Colonic mucosa (tissue), 4 donors: Measurements from ENCODE around the gene CDC42EP2. TPM values are rescaled to one million over a fixed set of nuclear protein-coding genes. Genes with fewer than 3 reads are reported as not detected.

ENCODE experiments used
- DNase-seq: peaks from one replicate; pipeline ENCODE4 v3.0.0-alpha.2; 2020
- H3K27ac ChIP-seq: fragments of 200-600 bp; one replicate; pipeline ENCODE4 v1.8.0; 2021
- H3K27me3 ChIP-seq: fragments of 200-600 bp; one replicate; pipeline ENCODE4 v1.8.0; 2021
- H3K36me3 ChIP-seq: fragments of 200-600 bp; one replicate; pipeline ENCODE4 v1.8.0; 2021
- H3K4me1 ChIP-seq: fragments of 200-600 bp; one replicate; pipeline ENCODE4 v1.8.0; 2021; ENCODE audit warnings: mild to moderate bottlenecking
- H3K4me3 ChIP-seq: fragments of 200-600 bp; one replicate; pipeline ENCODE4 v1.8.0; 2021
- H3K9ac ChIP-seq, 2 donors: one replicate each; pipeline ENCODE4 v1.7.0; 2013; ENCODE audit warnings: control low read depth in 2 of 2, low read depth in 2 of 2, low read length in 2 of 2
- H3K9me3 ChIP-seq: fragments of 200-600 bp; one replicate; pipeline ENCODE4 v1.8.0; 2021
- CTCF ChIP-seq: fragments of 200-600 bp; IDR thresholded peaks from one replicate; pipeline ENCODE4 v1.8.0; 2022; ENCODE audit warnings: antibody characterized with exemption, mild to moderate bottlenecking
- intact Hi-C: fragments of 100-400 bp; cut with DNase I; formaldehyde crosslinking; loops from one replicate; pipeline ENCODE4 v1.14.1; 2022
- total RNA-seq, 2 donors: library from RNA; stranded (reverse); fragmentation: NEBNext Ultra II Directional in 1 of 2; extraction: Animal tissue kit (Norgen Biotek cat#: 25700) in 1 of 2; gene quantifications; one replicate each; pipeline ENCODE4 v1.2.1, GENCODE V29; 2021
- donor health status: healthy.
- donor health status: DM: no; HTN: no; CAD: no.
- donor health status: DM: no; HTN: no; CAD: no.

CDC42EP2 gene
- total RNA-seq, 2 donors from 2014 or later: 7.8 to 28.3 TPM

- no peak for TF ChIP-seq CTCF
- peak overlapping the region; percentile 7 to 32 for H3K9ac ChIP-seq
- no peaks in the 10 kb centered on the region for H3K9me3 ChIP-seq
- peaks cover 21% of the 10 kb centered on the region for H3K4me1 ChIP-seq
- intact Hi-C loops: no loop called here
- no peak for DNase-seq
- no peaks in the 10 kb centered on the region for H3K27me3 ChIP-seq
- H3K4me3 ChIP-seq: no peak overlapping the region
- peak overlapping the region; percentile 57 for H3K27ac ChIP-seq
- no peaks in the 10 kb centered on the region for H3K36me3 ChIP-seq
Measured at GRCh38 chr11:65309006-65309405, 5.7 kb upstream of the CDC42EP2 start.

DNA sequence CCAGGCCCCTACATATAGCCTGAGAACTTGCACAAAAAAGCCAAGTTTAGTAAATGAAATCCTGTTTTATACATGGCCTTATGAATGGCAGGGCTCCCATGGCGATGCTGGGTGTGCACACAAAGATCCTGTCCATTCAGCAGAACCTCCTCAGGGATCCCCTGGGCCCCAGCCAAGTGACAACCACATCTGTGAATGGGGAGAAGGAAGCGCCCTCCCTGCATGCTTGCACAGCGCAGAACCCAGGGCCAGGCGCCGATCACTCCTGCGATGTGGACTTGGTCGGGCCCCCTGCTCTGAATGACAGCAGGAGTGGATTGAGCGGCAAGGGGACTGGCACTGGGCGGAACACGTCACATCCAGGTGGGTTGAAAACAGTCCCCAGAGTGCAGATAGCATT, 4.5 kb upstream of the CDC42EP2 start:
- H3K9ac ChIP-seq: no peak overlapping the region
- peak overlapping the region; percentile 12 for H3K27ac ChIP-seq
- H3K4me1 ChIP-seq: peaks cover 21% of the 10 kb centered on the region
- no peaks in the 10 kb centered on the region for H3K9me3 ChIP-seq
- peak; percentile 52 for DNase-seq
- no peaks in the 10 kb centered on the region for H3K36me3 ChIP-seq
- H3K4me3 ChIP-seq: no peak overlapping the region
- intact Hi-C loops: no loop called here
- no peak for TF ChIP-seq CTCF
- H3K27me3 ChIP-seq: no peaks in the 10 kb centered on the region

DNA sequence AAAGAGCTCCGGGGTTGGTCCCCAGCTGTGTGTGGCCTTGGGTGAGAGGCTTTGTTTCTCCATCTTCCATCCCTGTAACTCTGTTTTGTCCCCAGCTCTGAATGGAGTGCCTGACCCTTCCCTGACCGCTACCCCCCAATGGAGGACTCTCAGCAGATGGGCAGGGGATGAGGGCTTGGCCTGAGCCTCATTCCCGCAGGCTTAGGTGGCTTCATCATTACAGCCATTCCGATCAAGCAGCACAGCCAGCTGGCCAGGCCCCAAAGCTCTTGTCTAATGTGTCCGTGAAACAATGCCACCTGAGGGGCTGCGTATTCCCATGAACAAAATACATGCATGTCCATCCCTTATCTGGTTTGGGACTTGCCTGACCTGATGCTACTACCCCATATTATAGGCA, 3.9 kb upstream of the CDC42EP2 start:
- no peak for DNase-seq
- H3K27ac ChIP-seq: peak overlapping the region; percentile 12
- intact Hi-C loops: no loop called here

DNA sequence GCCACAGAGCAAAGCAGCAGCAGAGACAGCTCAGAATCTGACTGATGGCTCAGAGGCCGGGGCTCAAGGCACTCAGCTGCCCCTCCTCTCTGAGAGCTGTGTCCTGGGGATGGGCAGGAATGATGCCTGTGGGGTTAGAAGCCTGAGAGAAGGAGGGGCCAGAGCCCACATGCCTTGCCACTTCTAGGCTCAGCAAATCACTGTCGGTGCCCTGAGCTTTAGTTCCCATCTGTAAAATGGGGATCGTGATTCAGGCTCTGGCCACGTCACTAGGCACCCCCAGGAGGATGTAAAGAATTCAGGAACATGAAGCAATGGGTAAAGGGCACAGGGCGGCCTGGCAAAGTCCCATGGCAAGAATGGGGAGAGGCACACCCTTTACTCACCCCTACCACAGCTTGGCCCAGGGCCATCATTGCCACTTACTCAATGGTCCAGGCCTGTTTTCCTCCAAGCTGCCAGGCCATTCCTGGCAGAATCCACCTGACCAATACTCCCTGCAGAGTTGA, 3.4 kb upstream of the CDC42EP2 start:
- no peak for TF ChIP-seq CTCF
- intact Hi-C loops: no loop called here
- Histone ChIP-seq H3K27me3 (no peaks in the 10 kb centered on the region), H3K4me3 (no peak overlapping the region), H3K36me3 (no peaks in the 10 kb centered on the region), H3K9me3 (no peaks in the 10 kb centered on the region), H3K4me1 (peaks cover 18% of the 10 kb centered on the region), H3K27ac (peak overlapping the region; percentile 12), H3K9ac (peak overlapping the region in 1 of 2 donors; percentile 21)
- no peak for DNase-seq

More for the DNA sequence above, 3.9 kb upstream of the CDC42EP2 start:
- TF ChIP-seq CTCF: no peak
- Histone ChIP-seq H3K27me3 (no peaks in the 10 kb centered on the region), H3K36me3 (no peaks in the 10 kb centered on the region), H3K4me1 (peaks cover 21% of the 10 kb centered on the region), H3K9me3 (no peaks in the 10 kb centered on the region), H3K4me3 (no peak overlapping the region), H3K9ac (peak overlapping the region in 1 of 2 donors; percentile 21)

- Histone ChIP-seq H3K36me3 (no peaks in the 10 kb centered on the region), H3K4me1 (peaks cover 8% of the 10 kb centered on the region), H3K4me3 (peak overlapping the region; percentile 58), H3K9me3 (no peaks in the 10 kb centered on the region), H3K9ac (peak overlapping the region; percentile 84 to 88), H3K27me3 (no peaks in the 10 kb centered on the region), H3K27ac (peak overlapping the region; percentile 89)
- peak; percentile 91 for TF ChIP-seq CTCF
- peak; percentile 90 for DNase-seq
- intact Hi-C loops: no loop called here
Measured at GRCh38 chr11:65315204-65315865, 669 bp downstream of the CDC42EP2 start.
